IPS-11a (cell line): ENCODE measurements around the gene ACSS2.
A peak's percentile ranks its signal among the peaks of the same experiment; 100 is the strongest.
"Not testable (repeated sequence)": the region's sequence is repeated elsewhere in the genome, so short reads cannot be mapped to it uniquely, and the experiment has no call there.

Experiments used
- H3K4me3 ChIP-seq: one replicate; pipeline ENCODE4 v1.5.1; 2013; ENCODE audit warnings: low read depth, low read length, control low read depth

Gene ACSS2

GRCh38 chr20:34873583-34874093, 2.8 kb upstream of the ACSS2 start:
- H3K4me3 ChIP-seq = no peak overlapping the region

GRCh38 chr20:34874094-34874654, 2.2 kb upstream of the ACSS2 start:
- no peak overlapping the region for H3K4me3 ChIP-seq

GRCh38 chr20:34875642-34876405, 588 bp upstream of the ACSS2 start:
- H3K4me3 ChIP-seq = peak overlapping the region; percentile 46

- H3K4me3 ChIP-seq = no peak overlapping the region
These were observed 3.9 kb downstream of the ACSS2 start for GRCh38 chr20:34880215-34880850.

GRCh38 chr20:34880971-34881370, 4.6 kb downstream of the ACSS2 start:
- not testable (repeated sequence) for H3K4me3 ChIP-seq

GRCh38 chr20:34881689-34882088, 5.3 kb downstream of the ACSS2 start:
- H3K4me3 ChIP-seq = no peak overlapping the region

GRCh38 chr20:34883087-34883688, 6.8 kb downstream of the ACSS2 start:
- no peak overlapping the region for H3K4me3 ChIP-seq

- H3K4me3 ChIP-seq = no peak overlapping the region
These were observed 7.4 kb downstream of the ACSS2 start for GRCh38 chr20:34883809-34884208.

- H3K4me3 ChIP-seq = no peak overlapping the region
These were observed 7.8 kb downstream of the ACSS2 start for GRCh38 chr20:34884260-34884659.

GRCh38 chr20:34886122-34886521, 9.7 kb downstream of the ACSS2 start:
- H3K4me3 ChIP-seq = no peak overlapping the region

- H3K4me3 ChIP-seq = no peak overlapping the region
These were observed 10.6 kb downstream of the ACSS2 start for GRCh38 chr20:34887023-34887422.

- H3K4me3 ChIP-seq = no peak overlapping the region
These were observed 12.1 kb downstream of the ACSS2 start for GRCh38 chr20:34888468-34888867.

GRCh38 chr20:34891166-34892062, 15.0 kb downstream of the ACSS2 start:
- no peak overlapping the region for H3K4me3 ChIP-seq

- H3K4me3 ChIP-seq = no peak overlapping the region
These were observed 16.3 kb downstream of the ACSS2 start for GRCh38 chr20:34892671-34893070.

GRCh38 chr20:34894723-34895122, 18.3 kb downstream of the ACSS2 start:
- H3K4me3 ChIP-seq = no peak overlapping the region

GRCh38 chr20:34895465-34895864, 19.1 kb downstream of the ACSS2 start:
- H3K4me3 ChIP-seq = no peak overlapping the region

GRCh38 chr20:34896086-34896621, 19.7 kb downstream of the ACSS2 start:
- no peak overlapping the region for H3K4me3 ChIP-seq

- H3K4me3 ChIP-seq = not testable (repeated sequence)
These were observed 21.7 kb downstream of the ACSS2 start for GRCh38 chr20:34898129-34898528.

- H3K4me3 ChIP-seq = not testable (repeated sequence)
These were observed 22.3 kb downstream of the ACSS2 start for GRCh38 chr20:34898731-34899130.

- H3K4me3 ChIP-seq = no peak overlapping the region
These were observed 27.8 kb downstream of the ACSS2 start for GRCh38 chr20:34904202-34904621.
